COLO829 (cell line): ENCODE measurements around the gene HOOK2.
"Not testable (repeated sequence)": the region's sequence is repeated elsewhere in the genome, so short reads cannot be mapped to it uniquely, and the experiment has no call there.

ENCODE experiments used
- DNase-seq: peaks from one replicate; pipeline ENCODE4 v3.0.0; 2012; ENCODE audit warnings: low spot score

Gene HOOK2

DNA sequence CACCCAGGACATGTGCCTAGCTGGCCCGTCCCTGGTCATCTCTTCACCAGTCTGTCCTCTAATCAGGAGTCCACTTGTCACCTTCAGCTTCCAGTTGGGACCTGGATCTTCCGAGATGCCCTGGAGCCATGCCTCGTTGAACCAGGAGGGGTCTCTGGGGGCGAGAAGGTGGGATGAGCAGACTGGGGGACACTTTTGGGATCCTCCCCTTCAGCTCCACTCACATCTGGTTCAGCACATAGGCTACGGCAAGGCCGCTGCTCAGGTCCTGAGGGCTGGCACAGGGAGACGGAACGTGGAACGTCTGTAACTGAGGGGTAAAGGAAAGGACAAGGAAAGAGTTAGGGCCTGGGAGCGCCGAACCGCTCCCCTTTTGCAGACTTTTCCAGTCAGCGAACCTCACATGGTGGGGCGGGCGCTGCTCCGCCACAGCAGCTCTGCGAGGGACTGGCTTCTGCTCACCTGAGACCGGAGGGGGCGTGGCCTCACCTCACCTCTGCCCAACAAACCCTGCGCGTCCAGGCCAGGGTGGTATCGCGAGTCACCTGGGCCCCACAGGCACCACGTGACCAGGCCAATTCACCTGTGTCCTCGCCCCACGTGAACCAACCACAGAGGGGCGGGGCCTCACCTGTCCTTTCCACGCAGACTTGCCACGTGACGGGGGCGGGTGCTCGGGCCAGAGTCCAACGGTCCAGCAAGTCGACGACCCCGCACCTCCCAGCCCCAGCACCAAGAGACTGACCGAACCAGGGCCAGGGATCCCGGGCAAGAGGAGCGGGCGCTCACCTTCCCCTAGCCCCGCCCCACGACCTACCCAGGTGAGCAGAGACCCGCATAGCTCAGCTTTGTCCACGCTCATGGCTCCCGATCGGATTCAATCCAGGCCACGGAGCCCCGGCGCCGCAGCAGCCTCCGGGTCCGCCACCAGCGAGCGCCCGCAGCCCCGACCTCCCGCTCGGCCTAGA is at the start of gene HOOK2:
TSS of gene HOOK2 (minus strand) at position 965 of the 968 bp plus-strand sequence. CDS start at position 862, 103 bp downstream.
- DNase-seq: no peak

GRCh38 chr19:12821761-12822160 is 46.4 kb upstream of the HOOK2 start:
- no peak for DNase-seq

GRCh38 chr19:12817810-12818209 is 42.5 kb upstream of the HOOK2 start:
- not testable (repeated sequence) for DNase-seq

DNA sequence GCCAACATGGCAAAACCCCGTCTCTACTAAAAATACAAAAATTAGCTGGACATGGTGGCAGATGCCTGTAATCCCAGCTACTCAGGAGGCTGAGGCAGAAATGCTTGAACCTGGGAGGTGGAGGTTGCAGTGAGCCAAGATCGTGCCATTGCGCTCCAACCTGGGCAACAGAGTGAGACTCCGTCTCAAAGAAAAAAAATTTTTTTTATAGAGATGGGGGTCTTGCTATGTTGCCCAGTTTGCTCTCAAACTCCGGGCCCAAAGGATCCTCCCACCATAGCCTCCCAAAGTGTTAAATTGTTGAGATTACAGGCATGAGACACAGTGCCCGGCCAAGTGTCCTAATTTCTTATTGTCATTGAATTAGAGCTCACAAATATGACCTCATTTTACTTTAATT is 41.8 kb upstream of the HOOK2 start:
- not testable (repeated sequence) for DNase-seq

DNA sequence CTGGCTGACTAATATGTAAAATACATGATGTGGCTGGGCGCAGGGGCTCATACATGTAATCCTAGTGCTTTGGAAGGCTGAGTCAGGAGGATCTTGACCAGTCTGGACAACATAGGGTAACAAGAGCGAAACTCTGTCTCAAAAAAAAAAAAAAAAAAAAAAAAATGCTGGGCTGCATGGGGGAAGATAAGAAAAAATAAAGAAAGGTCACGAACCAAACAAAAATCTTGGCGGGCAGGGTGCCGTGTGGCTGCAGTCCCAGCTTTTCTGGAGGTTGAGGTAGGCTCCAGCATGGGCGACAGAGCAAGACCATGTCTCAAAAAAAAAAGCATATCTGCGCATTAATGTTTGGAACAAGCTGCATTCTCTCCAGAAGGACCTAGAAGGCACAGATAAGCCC is 39.7 kb upstream of the HOOK2 start:
- DNase-seq: no peak

GRCh38 chr19:12806242-12807081 is 31.1 kb upstream of the HOOK2 start, which contains the start of gene RNASEH2A:
TSS of gene RNASEH2A (plus strand) at chr19:12806584. CDS start at chr19:12806674, 90 bp downstream.
- peak; percentile 93 for DNase-seq

GRCh38 chr19:12804051-12804450 is 28.7 kb upstream of the HOOK2 start:
- DNase-seq: no peak

GRCh38 chr19:12802267-12803106 is 27.1 kb upstream of the HOOK2 start:
- DNase-seq: no peak

GRCh38 chr19:12801466-12802266 is 26.3 kb upstream of the HOOK2 start, which contains the start of the genes PRDX2 and THSD8:
TSS of gene PRDX2 (minus strand) at chr19:12801800. CDS start at chr19:12801261, 539 bp downstream.
TSS of gene THSD8 (plus strand) at chr19:12802069. CDS start at chr19:12802072, 3 bp downstream.
- no peak for DNase-seq

- DNase-seq: no peak
Measured at GRCh38 chr19:12800923-12801465, 25.6 kb upstream of the HOOK2 start.

- no peak for DNase-seq
Measured at GRCh38 chr19:12800466-12800770, 25.1 kb upstream of the HOOK2 start.

- DNase-seq: no peak
Measured at GRCh38 chr19:12799742-12800465, 24.6 kb upstream of the HOOK2 start.

GRCh38 chr19:12797607-12798006 is 22.3 kb upstream of the HOOK2 start:
- not testable (repeated sequence) for DNase-seq

DNA sequence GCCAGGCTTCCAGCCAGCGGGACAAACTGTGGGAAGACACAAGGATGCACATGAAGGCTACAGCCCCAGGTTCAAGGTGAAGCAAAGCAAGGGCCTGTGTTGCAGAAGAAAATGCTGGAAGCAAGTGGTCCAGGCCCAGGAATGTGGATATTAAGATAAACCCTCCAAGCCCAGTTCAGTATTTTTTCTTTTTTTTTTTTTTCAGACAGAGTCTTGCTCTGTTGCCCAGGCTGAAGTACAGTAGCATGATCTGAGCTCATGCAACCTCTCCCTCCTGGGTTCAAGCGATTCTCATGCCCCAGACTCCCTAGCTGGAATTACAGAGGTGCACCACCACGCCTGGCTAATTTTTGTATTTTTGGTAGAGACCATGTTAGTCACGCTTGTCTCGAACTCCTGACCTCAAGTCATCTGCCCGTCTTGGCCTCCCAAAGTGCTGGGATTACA is 21.8 kb upstream of the HOOK2 start:
- no peak for DNase-seq

GRCh38 chr19:12796146-12797071 is 21.1 kb upstream of the HOOK2 start:
- no peak for DNase-seq

GRCh38 chr19:12794971-12795381 is 19.6 kb upstream of the HOOK2 start:
- DNase-seq: no peak

GRCh38 chr19:12794196-12794941 is 19.0 kb upstream of the HOOK2 start:
- no peak for DNase-seq
